ENCODE results near the gene KCNH1. TPM values are rescaled to one million over a fixed set of nuclear protein-coding genes. Genes with fewer than 3 reads are reported as not detected.

KCNH1 gene
- total RNA-seq, 1 experiment from 2014 or later, result not detected

DNA sequence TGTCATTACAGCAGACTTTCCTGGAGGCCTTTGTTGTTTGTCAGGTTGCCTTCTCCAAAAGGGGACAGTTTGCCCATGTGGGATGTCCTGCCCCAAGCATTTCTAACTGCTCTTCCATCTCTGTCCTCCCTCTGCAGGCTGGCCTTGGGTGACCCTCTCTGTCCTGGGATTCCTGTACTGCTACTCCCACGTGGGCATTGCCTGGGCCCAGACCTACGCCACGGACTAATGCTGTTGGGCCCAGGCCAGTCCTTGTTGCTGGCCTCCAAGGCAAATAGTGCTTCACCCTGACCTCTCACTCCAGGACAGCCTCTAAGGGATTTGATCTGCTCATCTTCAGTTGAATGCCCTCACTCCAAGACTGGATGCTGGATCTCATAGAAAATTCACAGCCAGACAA, 459.8 kb downstream of the KCNH1 start:
- intact Hi-C loops (cut with micrococcal nuclease; ENCODE audit: unreplicated experiment), result no loop called here
- POLR2A ChIA-PET, result no interaction called here
- Mint-ChIP-seq H3K27ac (ENCODE audit: unreplicated experiment) (no peak overlapping the region), H3K36me3 (ENCODE audit: insufficient read depth, unreplicated experiment) (no peaks in the 10 kb centered on the region), H3K27me3 (ENCODE audit: insufficient read depth, unreplicated experiment) (peaks cover 10% of the 10 kb centered on the region), H3K4me3 (ENCODE audit: unreplicated experiment) (no peak overlapping the region), H3K9me3 (ENCODE audit: unreplicated experiment) (no peaks in the 10 kb centered on the region), H3K4me1 (ENCODE audit: low read depth, unreplicated experiment) (no peaks in the 10 kb centered on the region)
- DNase-seq, result no peak
- CTCF ChIA-PET, result no interaction called here
- TF ChIP-seq, protein P1, sequence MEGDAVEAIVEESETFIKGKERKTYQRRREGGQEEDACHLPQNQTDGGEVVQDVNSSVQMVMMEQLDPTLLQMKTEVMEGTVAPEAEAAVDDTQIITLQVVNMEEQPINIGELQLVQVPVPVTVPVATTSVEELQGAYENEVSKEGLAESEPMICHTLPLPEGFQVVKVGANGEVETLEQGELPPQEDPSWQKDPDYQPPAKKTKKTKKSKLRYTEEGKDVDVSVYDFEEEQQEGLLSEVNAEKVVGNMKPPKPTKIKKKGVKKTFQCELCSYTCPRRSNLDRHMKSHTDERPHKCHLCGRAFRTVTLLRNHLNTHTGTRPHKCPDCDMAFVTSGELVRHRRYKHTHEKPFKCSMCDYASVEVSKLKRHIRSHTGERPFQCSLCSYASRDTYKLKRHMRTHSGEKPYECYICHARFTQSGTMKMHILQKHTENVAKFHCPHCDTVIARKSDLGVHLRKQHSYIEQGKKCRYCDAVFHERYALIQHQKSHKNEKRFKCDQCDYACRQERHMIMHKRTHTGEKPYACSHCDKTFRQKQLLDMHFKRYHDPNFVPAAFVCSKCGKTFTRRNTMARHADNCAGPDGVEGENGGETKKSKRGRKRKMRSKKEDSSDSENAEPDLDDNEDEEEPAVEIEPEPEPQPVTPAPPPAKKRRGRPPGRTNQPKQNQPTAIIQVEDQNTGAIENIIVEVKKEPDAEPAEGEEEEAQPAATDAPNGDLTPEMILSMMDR (IDR thresholded peaks at IDR 0.05; ENCODE audit: insufficient read depth in 1 of 2, low read depth in 1 of 2, low read length in 1 of 2, severe bottlenecking in 1 of 2, unreplicated experiment in 1 of 2), result no peak
- BruUV-seq (replicated peaks), result no TSS peak
- Histone ChIP-seq H3K27me3 (replicated peaks; ENCODE audit: control insufficient read depth, insufficient read depth, low read length) (no peaks in the 10 kb centered on the region), H3K4me3 (ENCODE audit: low read depth, low read length) (no peak overlapping the region), H3K4me1 (no peaks in the 10 kb centered on the region), H3K36me3 (ENCODE audit: control insufficient read depth, insufficient read depth, low read length) (no peaks in the 10 kb centered on the region), H3K9me3 (no peaks in the 10 kb centered on the region)

DNA sequence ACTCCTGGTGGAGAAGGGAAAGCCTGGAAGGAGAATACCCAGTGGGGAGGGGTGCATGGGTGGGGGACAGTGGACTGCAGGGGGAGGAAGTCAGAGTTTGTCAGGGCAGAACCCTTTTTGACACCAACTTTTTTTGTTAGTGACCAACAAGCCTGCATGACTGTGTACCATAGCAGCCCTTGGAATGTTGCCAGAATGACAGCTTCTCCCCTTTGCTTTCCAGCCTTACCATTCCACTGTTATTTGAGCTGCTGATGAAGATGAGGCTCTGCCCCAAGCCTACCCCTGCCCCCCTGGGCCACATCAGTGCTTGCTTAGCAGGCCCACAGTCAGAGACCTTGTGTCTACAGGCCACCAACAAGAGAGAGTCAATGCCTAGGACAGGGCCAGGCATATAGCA, 464.0 kb downstream of the KCNH1 start:
- Mint-ChIP-seq H3K27ac (ENCODE audit: unreplicated experiment) (no peak overlapping the region), H3K36me3 (ENCODE audit: insufficient read depth, unreplicated experiment) (no peaks in the 10 kb centered on the region), H3K4me3 (ENCODE audit: unreplicated experiment) (no peak overlapping the region), H3K9me3 (ENCODE audit: unreplicated experiment) (no peaks in the 10 kb centered on the region), H3K27me3 (ENCODE audit: insufficient read depth, unreplicated experiment) (peaks cover 14% of the 10 kb centered on the region), H3K4me1 (ENCODE audit: low read depth, unreplicated experiment) (no peaks in the 10 kb centered on the region)
- TF ChIP-seq, protein P1 (IDR thresholded peaks at IDR 0.05; ENCODE audit: insufficient read depth in 1 of 2, low read depth in 1 of 2, low read length in 1 of 2, severe bottlenecking in 1 of 2, unreplicated experiment in 1 of 2), result no peak
- ChIA-PET POLR2A (no interaction called here), CTCF (no interaction called here)
- no TSS peak for BruUV-seq (replicated peaks)
- no peaks in the 10 kb centered on the region; the same call in 1 of the 2 replicates for H3K4me1 ChIP-seq
- H3K4me3 ChIP-seq (ENCODE audit: low read depth, low read length), result no peak overlapping the region
- intact Hi-C loops (cut with micrococcal nuclease; ENCODE audit: unreplicated experiment), result no loop called here
- no peaks in the 10 kb centered on the region for H3K9me3 ChIP-seq
- H3K27me3 ChIP-seq (replicated peaks; ENCODE audit: control insufficient read depth, insufficient read depth, low read length), result no peaks in the 10 kb centered on the region
- DNase-seq, result no peak
- H3K36me3 ChIP-seq (ENCODE audit: control insufficient read depth, insufficient read depth, low read length), result no peaks in the 10 kb centered on the region

DNA sequence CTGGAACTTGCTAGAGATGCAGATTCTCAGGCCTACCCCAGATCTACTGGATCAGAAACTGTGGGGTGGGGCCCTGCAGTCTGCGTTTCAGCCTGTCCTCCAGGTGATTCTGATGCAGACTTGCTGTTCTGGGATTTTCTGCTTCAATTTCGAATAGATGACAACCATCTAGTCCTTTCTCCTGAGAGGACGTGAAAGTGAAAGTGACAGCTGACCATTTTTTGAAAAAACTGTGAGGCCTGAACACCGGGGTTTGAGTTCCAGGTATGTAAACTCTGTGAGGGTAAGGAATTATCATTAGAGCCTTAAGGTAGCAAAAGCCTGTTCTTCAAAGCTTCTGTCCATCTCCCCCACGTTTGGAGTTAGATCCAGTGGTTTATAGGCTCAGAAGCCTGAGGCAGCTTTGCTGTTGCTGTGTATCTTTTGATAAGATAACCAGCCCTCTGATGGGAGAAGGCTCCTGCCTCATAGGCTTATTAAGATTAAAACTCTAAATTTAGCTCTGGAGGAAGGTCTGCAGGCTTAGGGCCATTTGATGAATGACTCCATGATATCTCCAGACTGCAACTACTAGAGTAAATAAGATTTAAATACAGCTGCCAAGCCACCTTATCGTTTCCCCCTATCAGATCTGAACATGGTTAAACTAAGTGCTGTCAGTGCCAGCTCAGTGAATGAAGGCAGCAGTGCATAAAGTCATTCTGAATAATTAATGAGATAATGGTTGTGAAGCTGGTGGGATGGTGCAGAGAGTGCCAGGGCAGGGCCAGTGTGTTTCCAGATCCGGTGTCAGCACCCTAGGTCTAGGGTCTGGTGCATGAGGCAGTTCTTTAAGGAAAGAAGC, 470.0 kb downstream of the KCNH1 start:
- CTCF ChIA-PET, result no interaction called here
- Mint-ChIP-seq H3K36me3 (ENCODE audit: insufficient read depth, unreplicated experiment) (no peaks in the 10 kb centered on the region), H3K27ac (ENCODE audit: unreplicated experiment) (no peak overlapping the region), H3K27me3 (ENCODE audit: insufficient read depth, unreplicated experiment) (peaks cover 12% of the 10 kb centered on the region), H3K9me3 (ENCODE audit: unreplicated experiment) (no peaks in the 10 kb centered on the region), H3K4me1 (ENCODE audit: low read depth, unreplicated experiment) (no peaks in the 10 kb centered on the region), H3K4me3 (ENCODE audit: unreplicated experiment) (no peak overlapping the region)
- TF ChIP-seq, protein P1 (IDR thresholded peaks at IDR 0.05; ENCODE audit: insufficient read depth in 1 of 2, low read depth in 1 of 2, low read length in 1 of 2, severe bottlenecking in 1 of 2, unreplicated experiment in 1 of 2), result no peak
- H3K9me3 ChIP-seq, result no peaks in the 10 kb centered on the region
- no peaks in the 10 kb centered on the region for H3K36me3 ChIP-seq (ENCODE audit: control insufficient read depth, insufficient read depth, low read length)
- POLR2A ChIA-PET, result no interaction called here
- H3K4me3 ChIP-seq (ENCODE audit: low read depth, low read length), result no peak overlapping the region
- no peaks in the 10 kb centered on the region for H3K27me3 ChIP-seq (replicated peaks; ENCODE audit: control insufficient read depth, insufficient read depth, low read length)
- peak; percentile 42 to 53 for DNase-seq
- peaks cover 9% of the 10 kb centered on the region; the same call in 1 of the 2 replicates for H3K4me1 ChIP-seq
- intact Hi-C loops (cut with micrococcal nuclease; ENCODE audit: unreplicated experiment), result no loop called here
- no TSS peak for BruUV-seq (replicated peaks)
